Superior temporal gyrus (tissue), 1 donor: Measurements from ENCODE around the gene TRMT2A.

Experiments used
- DNase-seq: peaks from one replicate; pipeline ENCODE4 v3.0.0-alpha.2; 2016; ENCODE audit errors: extremely low spot score

The TRMT2A gene

GRCh38 chr22:20063271-20064139 lies 53.5 kb downstream of the TRMT2A start:
- no peak for DNase-seq

GRCh38 chr22:20062766-20063083 lies 54.3 kb downstream of the TRMT2A start:
- no peak for DNase-seq

GRCh38 chr22:20062043-20062765 lies 54.8 kb downstream of the TRMT2A start:
- DNase-seq = no peak
